IMR-90 (cell line): ENCODE data around the gene ARRB1.

ENCODE experiments used
- BHLHE40 ChIP-seq: fragments of 150-350 bp; IDR thresholded peaks from 2 replicates; pipeline ENCODE4 v1.6.1; 2016; ENCODE audit warnings: mild to moderate bottlenecking, low read depth, low read length
- POLR2A ChIP-seq: IDR thresholded peaks from 2 replicates; pipeline ENCODE4 v1.6.1; 2012; ENCODE audit warnings: mild to moderate bottlenecking, low read depth, low read length
- SMC3 ChIP-seq: fragments of 150-350 bp; IDR thresholded peaks from 2 replicates; pipeline ENCODE4 v1.6.1; 2016; ENCODE audit warnings: low read depth, mild to moderate bottlenecking, antibody characterized with exemption, low read length, moderate library complexity
- TF ChIP-seq, protein P1 (sequence below): conservative IDR thresholded peaks from 2 replicates; pipeline ENCODE4 v1.5.1; 2012; ENCODE audit warnings: mild to moderate bottlenecking, low read depth, low read length, improper control_type of control experiment
- TF ChIP-seq, protein P2 (sequence below): fragments of 150-350 bp; IDR thresholded peaks from 2 replicates; pipeline ENCODE4 v1.6.1; 2017; ENCODE audit warnings: mild to moderate bottlenecking, antibody characterized with exemption, low read length, low read depth
- TF ChIP-seq, protein P3 (sequence below): fragments of 150-350 bp; IDR thresholded peaks from 2 replicates; pipeline ENCODE4 v1.6.1; 2016; ENCODE audit warnings: low read depth, mild to moderate bottlenecking, low read length, moderate library complexity, borderline replicate concordance

DNA sequence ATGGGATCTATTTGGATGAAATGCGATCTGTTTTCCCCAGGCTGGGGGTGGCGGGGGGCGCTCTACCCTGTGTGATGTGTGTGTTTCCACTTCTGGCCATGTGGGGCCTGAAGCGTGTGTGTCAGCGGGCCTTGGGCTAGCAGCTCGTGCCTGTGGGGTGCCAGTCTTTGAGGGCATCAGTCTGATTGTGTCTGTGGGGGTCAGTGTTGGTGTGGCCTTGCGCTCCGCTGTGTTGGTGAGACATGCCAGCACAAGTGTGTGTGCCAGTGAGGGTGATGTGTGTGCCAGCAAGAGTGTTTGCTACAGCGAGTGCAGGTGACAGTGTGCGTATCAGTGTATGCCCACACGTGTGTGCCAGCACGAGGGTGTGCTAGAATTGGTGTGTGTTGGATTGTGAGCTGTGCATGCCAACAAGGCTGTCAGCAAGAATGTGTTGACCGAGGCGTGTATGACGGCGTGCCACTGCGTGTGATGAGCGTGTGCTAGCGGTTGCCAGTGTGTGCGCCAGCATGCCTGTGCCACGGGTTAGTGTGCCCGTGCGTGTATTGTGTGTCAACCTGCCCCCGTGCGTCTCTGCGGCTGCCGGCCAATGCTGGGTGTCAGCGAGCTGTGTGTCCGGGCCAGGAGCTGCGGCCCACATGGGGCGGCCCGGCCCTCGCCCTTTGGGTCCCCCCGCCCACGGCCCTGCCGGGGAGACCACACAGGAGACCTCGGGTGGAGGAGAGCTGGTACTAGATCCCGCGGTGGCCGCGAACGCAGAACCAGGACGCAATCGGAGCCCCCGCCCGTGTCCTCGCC, 519 bp downstream of the ARRB1 start:
- TF ChIP-seq, protein P1, sequence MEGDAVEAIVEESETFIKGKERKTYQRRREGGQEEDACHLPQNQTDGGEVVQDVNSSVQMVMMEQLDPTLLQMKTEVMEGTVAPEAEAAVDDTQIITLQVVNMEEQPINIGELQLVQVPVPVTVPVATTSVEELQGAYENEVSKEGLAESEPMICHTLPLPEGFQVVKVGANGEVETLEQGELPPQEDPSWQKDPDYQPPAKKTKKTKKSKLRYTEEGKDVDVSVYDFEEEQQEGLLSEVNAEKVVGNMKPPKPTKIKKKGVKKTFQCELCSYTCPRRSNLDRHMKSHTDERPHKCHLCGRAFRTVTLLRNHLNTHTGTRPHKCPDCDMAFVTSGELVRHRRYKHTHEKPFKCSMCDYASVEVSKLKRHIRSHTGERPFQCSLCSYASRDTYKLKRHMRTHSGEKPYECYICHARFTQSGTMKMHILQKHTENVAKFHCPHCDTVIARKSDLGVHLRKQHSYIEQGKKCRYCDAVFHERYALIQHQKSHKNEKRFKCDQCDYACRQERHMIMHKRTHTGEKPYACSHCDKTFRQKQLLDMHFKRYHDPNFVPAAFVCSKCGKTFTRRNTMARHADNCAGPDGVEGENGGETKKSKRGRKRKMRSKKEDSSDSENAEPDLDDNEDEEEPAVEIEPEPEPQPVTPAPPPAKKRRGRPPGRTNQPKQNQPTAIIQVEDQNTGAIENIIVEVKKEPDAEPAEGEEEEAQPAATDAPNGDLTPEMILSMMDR: peak; percentile 8; the same call in 1 of the 2 replicates
- TF ChIP-seq, protein P2, sequence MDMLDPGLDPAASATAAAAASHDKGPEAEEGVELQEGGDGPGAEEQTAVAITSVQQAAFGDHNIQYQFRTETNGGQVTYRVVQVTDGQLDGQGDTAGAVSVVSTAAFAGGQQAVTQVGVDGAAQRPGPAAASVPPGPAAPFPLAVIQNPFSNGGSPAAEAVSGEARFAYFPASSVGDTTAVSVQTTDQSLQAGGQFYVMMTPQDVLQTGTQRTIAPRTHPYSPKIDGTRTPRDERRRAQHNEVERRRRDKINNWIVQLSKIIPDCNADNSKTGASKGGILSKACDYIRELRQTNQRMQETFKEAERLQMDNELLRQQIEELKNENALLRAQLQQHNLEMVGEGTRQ: 0 out of 2 replicates have a peak, but pooled peaks have one; percentile 4
- TF ChIP-seq SMC3 (no peak), POLR2A (no peak), BHLHE40 (peak; percentile 84)
- TF ChIP-seq, protein P3, sequence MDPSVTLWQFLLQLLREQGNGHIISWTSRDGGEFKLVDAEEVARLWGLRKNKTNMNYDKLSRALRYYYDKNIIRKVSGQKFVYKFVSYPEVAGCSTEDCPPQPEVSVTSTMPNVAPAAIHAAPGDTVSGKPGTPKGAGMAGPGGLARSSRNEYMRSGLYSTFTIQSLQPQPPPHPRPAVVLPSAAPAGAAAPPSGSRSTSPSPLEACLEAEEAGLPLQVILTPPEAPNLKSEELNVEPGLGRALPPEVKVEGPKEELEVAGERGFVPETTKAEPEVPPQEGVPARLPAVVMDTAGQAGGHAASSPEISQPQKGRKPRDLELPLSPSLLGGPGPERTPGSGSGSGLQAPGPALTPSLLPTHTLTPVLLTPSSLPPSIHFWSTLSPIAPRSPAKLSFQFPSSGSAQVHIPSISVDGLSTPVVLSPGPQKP: no peak
